CD4-positive, alpha-beta T cell (primary cell): ENCODE results near the gene BTBD18. TPM values are rescaled to one million over a fixed set of nuclear protein-coding genes. Genes with fewer than 3 reads are reported as not detected.

Experiments used
- ATAC-seq: fragments of 200-7000 bp; cut with Tn5 transposase; one replicate; pipeline ENCODE4 v1.10.0; 2022; ENCODE audit warnings: mild to moderate bottlenecking; ENCODE audit not compliant: poor library complexity
- CTCF ChIA-PET: fragments of 350-600 bp; sonication (Branson Sonifier 250); formaldehyde crosslinking; loops from one replicate; lab custom pipeline; 2021; ENCODE audit warnings: antibody characterized with exemption, inconsistent platforms; lab: Charles Lee
- POLR2A ChIA-PET: fragments of 350-600 bp; sonication (Branson Sonifier 250); formaldehyde crosslinking; loops from one replicate; lab custom pipeline; 2021; ENCODE audit warnings: antibody characterized with exemption, inconsistent platforms; lab: Charles Lee
- DNase-seq, 14 experiments: peaks; one replicate each; pipeline ENCODE4 v3.0.0-alpha.2; 2013 to 2020; ENCODE audit warnings: mixed read lengths in 2 of 14
- H3K27ac ChIP-seq, 2 donors: one replicate each; pipeline versions ENCODE4 v1.5.1 to v1.7.0; 2013; ENCODE audit warnings: low read length in 2 of 2, low read depth in 1 of 2, mild to moderate bottlenecking in 1 of 2
- H3K27me3 ChIP-seq, 2 experiments: 1 replicate in 1 of 2; 2 replicates in 1 of 2; pipeline versions ENCODE4 v1.6.1 to v1.7.0; 2013; ENCODE audit warnings: low read length in 2 of 2, control low read depth in 1 of 2, mild to moderate bottlenecking in 1 of 2, moderate library complexity in 1 of 2; ENCODE audit not compliant: insufficient read depth in 2 of 2, control insufficient read depth in 1 of 2
- H3K36me3 ChIP-seq: one replicate; pipeline ENCODE4 v1.6.1; 2013; ENCODE audit warnings: low read length, control low read depth; ENCODE audit not compliant: insufficient read depth
- H3K4me1 ChIP-seq: one replicate; pipeline ENCODE4 v1.6.1; 2013; ENCODE audit warnings: low read length, control low read depth; ENCODE audit not compliant: insufficient read depth
- H3K4me3 ChIP-seq: one replicate; pipeline ENCODE4 v1.5.1; 2013; ENCODE audit warnings: mild to moderate bottlenecking, low read length, moderate library complexity
- H3K9me3 ChIP-seq, 2 experiments: 1 replicate in 1 of 2; 2 replicates in 1 of 2; pipeline versions ENCODE4 v1.6.1 to v1.7.0; 2013; ENCODE audit warnings: low read length in 2 of 2, mild to moderate bottlenecking in 2 of 2, control low read depth in 1 of 2, moderate library complexity in 1 of 2; ENCODE audit not compliant: control insufficient read depth in 1 of 2, insufficient read depth in 1 of 2
- H3K27ac Mint-ChIP-seq: one replicate; pipeline ENCODE4 v1.8.0; 2020; ENCODE audit warnings: mixed read lengths
- H3K27me3 Mint-ChIP-seq: one replicate; pipeline ENCODE4 v1.8.0; 2021; ENCODE audit warnings: mixed read lengths
- H3K36me3 Mint-ChIP-seq: one replicate; pipeline ENCODE4 v1.8.0; 2021; ENCODE audit warnings: low read depth, mixed read lengths
- H3K4me1 Mint-ChIP-seq: one replicate; pipeline ENCODE4 v1.8.0; 2021; ENCODE audit warnings: low read depth, mixed read lengths
- H3K4me3 Mint-ChIP-seq: one replicate; pipeline ENCODE4 v1.8.0; 2020; ENCODE audit warnings: mild to moderate bottlenecking, mixed read lengths
- H3K9me3 Mint-ChIP-seq: one replicate; pipeline ENCODE4 v1.8.0; 2020; ENCODE audit warnings: mixed read lengths
- intact Hi-C, 2 experiments: fragments of 100-400 bp; cut with DNase I in 1 of 2; cut with micrococcal nuclease in 1 of 2; formaldehyde crosslinking; loops; one replicate each; pipeline versions ENCODE4 v1.15.1 to v1.9.0; 2023 to 2025; cut with DNase I, micrococcal nuclease
- total RNA-seq, 174 experiments: library from RNA in 2 of 174; stranded (reverse) in 2 of 174; gene quantifications; one replicate each; pipeline ENCODE4 v1.2.3 and lab custom pipeline; 2021 to 2026
- TF ChIP-seq, protein P1 (sequence below): fragments of 200-600 bp; IDR thresholded peaks from one replicate; pipeline ENCODE4 v1.8.0; 2022; ENCODE audit warnings: antibody characterized with exemption, mild to moderate bottlenecking

Gene BTBD18
- total RNA-seq, 2 experiments from 2014 or later: not detected

DNA sequence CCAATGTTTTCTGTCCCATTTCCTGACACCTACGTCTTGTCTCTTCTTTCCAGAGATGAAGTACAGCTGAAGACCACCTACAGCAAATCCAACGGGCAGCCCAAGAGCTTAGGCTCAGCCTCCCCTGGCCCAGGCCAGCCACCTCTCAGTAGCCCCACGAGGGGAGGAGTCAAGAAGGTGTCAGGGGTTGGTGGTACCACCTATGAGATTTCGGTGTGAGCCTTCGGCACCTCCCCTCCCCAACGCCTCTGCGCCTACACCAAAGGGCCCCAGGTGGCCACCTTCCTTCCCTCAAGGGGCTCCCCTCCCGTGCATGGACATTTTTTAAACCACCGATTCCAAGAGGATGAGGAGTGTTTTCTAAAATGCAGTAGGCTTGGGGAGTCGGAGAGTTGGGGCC, 51.8 kb downstream of the BTBD18 start:
- POLR2A ChIA-PET: no interaction called here
- Mint-ChIP-seq H3K4me3 (no peak overlapping the region), H3K27ac (no peak overlapping the region), H3K4me1 (no peaks in the 10 kb centered on the region), H3K9me3 (no peaks in the 10 kb centered on the region), H3K27me3 (no peaks in the 10 kb centered on the region), H3K36me3 (peaks cover 83% of the 10 kb centered on the region)
- intact Hi-C loops: no loop called here
- DNase-seq (no peak), ATAC-seq (no peak)
- H3K36me3 ChIP-seq: peaks cover 68% of the 10 kb centered on the region
- H3K9me3 ChIP-seq: no peaks in the 10 kb centered on the region
- H3K27me3 ChIP-seq: no peaks in the 10 kb centered on the region
- H3K4me3 ChIP-seq: no peak overlapping the region
- CTCF ChIA-PET: no interaction called here
- H3K27ac ChIP-seq: no peak overlapping the region
- TF ChIP-seq, protein P1, sequence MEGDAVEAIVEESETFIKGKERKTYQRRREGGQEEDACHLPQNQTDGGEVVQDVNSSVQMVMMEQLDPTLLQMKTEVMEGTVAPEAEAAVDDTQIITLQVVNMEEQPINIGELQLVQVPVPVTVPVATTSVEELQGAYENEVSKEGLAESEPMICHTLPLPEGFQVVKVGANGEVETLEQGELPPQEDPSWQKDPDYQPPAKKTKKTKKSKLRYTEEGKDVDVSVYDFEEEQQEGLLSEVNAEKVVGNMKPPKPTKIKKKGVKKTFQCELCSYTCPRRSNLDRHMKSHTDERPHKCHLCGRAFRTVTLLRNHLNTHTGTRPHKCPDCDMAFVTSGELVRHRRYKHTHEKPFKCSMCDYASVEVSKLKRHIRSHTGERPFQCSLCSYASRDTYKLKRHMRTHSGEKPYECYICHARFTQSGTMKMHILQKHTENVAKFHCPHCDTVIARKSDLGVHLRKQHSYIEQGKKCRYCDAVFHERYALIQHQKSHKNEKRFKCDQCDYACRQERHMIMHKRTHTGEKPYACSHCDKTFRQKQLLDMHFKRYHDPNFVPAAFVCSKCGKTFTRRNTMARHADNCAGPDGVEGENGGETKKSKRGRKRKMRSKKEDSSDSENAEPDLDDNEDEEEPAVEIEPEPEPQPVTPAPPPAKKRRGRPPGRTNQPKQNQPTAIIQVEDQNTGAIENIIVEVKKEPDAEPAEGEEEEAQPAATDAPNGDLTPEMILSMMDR: no peak
- no peaks in the 10 kb centered on the region for H3K4me1 ChIP-seq

DNA sequence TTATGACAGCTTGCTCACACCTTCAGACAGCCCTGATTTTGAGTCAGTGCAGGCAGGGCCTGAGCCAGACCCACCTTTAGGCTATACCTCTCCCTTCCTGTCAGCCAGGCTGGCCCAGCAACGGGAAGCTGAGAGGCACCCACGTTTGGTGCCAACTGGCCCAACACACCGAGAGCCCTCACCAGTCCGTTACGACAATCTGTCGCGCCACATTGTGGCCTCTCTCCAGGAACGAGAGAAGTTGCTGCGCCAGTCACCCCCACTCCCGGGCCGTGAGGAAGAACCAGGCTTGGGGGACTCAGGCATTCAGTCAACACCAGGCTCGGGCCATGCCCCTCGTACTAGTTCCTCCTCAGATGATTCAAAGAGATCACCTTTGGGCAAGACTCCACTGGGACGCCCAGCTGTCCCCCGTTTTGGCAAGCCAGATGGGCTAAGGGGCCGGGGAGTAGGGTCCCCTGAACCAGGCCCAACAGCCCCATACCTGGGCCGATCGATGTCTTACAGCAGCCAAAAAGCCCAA, 52.7 kb downstream of the BTBD18 start:
- CTCF ChIA-PET: no interaction called here
- DNase-seq: no peak
- no peak overlapping the region for H3K4me3 ChIP-seq
- H3K9me3 ChIP-seq: no peaks in the 10 kb centered on the region
- H3K27ac ChIP-seq: no peak overlapping the region
- Mint-ChIP-seq H3K36me3 (peaks cover 81% of the 10 kb centered on the region), H3K9me3 (no peaks in the 10 kb centered on the region), H3K27me3 (no peaks in the 10 kb centered on the region), H3K4me1 (no peaks in the 10 kb centered on the region), H3K4me3 (no peak overlapping the region), H3K27ac (no peak overlapping the region)
- TF ChIP-seq, protein P1: no peak
- no peaks in the 10 kb centered on the region for H3K4me1 ChIP-seq
- H3K27me3 ChIP-seq: no peaks in the 10 kb centered on the region
- H3K36me3 ChIP-seq: peaks cover 69% of the 10 kb centered on the region
- POLR2A ChIA-PET: interaction anchor here (0.6 kb wide), 1 partner anchor 30 kb away, joined by 3 read pairs; no protein-coding TSS in a partner anchor
- no peak for ATAC-seq
- intact Hi-C loops: no loop called here

Other genes with a start within 250 kb of the BTBD18 start
- gene SLC43A1, start 236.1 kb downstream of the BTBD18 start, total RNA-seq: 1 to 10 TPM; 3.1 to 4.2 TPM
- 10 to 100 TPM; 28.0 TPM for gene TIMM10, start 221.1 kb downstream of the BTBD18 start, total RNA-seq
- gene SMTNL1, start 214.2 kb downstream of the BTBD18 start, total RNA-seq: not detected
- 10 to 100 TPM; 35.0 to 36.2 TPM for gene UBE2L6, start 184.1 kb downstream of the BTBD18 start, total RNA-seq
- gene SERPING1, start 154.1 kb downstream of the BTBD18 start, total RNA-seq: under 1 TPM in 1 of 2 experiments, not detected in 1; 0.53 TPM
- 1 to 10 TPM; 5.6 to 7.3 TPM for gene YPEL4, start 101.9 kb downstream of the BTBD18 start, total RNA-seq
- 10 to 100 TPM; 21.8 to 24.2 TPM for gene CLP1, start 94.1 kb downstream of the BTBD18 start, total RNA-seq
- gene ZDHHC5, start 83.7 kb downstream of the BTBD18 start, total RNA-seq: 10 to 100 TPM; 59.7 to 61.1 TPM
- 10 to 100 TPM; 13.7 to 14.9 TPM for gene MED19, start 39.6 kb downstream of the BTBD18 start, total RNA-seq
- gene TMX2, start 39.2 kb downstream of the BTBD18 start, total RNA-seq: 10 to 100 TPM; 30.0 to 30.5 TPM
- 10 to 100 TPM; 48.0 to 48.5 TPM for gene SELENOH, start 10.3 kb downstream of the BTBD18 start, total RNA-seq
- gene CTNND1, start 10.0 kb upstream of the BTBD18 start, total RNA-seq: 10 to 100 TPM; 12.4 to 12.5 TPM